GM18520 (cell line): ENCODE measurements around the gene PCDH1.
"Not testable (repeated sequence)": the region's sequence is repeated elsewhere in the genome, so short reads cannot be mapped to it uniquely, and the experiment has no call there.

Experiments used
- ATAC-seq: cut with Tn5 transposase; IDR thresholded peaks from one replicate; pipeline ENCODE4 v1.9.1; 2021; ENCODE audit not compliant: unreplicated experiment

PCDH1 gene

GRCh38 chr5:141902015-141902814 lies 24.0 kb upstream of the PCDH1 start:
- ATAC-seq: no peak

- ATAC-seq: no peak
Measured at GRCh38 chr5:141898448-141899049, 20.3 kb upstream of the PCDH1 start.

GRCh38 chr5:141897425-141897824 lies 19.2 kb upstream of the PCDH1 start:
- no peak for ATAC-seq

DNA sequence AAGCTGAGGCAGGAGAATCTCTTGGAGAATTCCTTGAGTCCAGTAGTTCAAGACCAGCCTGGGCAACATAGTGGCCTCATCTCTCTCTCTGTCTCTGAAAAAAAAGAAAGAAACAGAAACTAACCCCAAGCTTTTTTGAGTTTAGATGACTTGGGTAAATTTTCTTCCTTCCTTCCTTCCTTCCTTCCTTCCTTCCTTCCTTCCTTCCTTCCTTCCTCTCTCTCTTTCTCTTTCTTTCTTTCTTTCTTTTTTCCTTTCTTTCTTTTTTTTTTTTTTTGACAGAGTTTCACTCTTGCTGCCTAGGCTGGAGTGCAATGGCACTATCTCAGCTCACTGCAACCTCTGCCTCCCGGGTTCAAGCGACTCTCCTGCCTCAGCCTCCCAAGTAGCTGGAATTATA lies 12.2 kb upstream of the PCDH1 start:
- not testable (repeated sequence) for ATAC-seq

DNA sequence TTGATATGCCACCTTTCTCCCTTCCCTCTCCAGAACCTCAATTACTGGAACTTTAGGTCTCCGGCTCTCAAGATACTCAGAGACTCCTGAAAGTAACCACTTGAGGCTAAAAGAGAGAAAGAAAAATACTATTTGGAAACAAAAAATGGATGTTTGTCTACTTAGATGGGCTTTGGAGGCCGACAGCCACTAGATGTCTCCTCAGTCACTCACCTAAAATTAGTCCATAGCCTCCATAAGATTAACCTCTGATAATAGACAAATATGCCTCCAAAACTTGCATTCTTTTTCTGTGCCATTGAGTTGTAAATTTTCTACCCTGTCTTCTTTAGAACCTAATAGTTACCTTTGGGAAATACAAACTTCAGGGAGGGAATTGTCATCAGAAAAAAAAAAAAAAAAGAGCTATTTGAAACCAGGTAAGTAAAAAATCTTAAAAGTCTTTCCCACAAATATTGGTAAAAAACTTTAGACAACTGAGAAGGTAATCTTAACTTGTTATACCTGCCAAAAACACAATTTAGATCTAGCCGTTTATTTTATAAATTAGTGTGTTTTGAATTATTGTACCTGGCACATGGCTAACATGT lies 11.2 kb upstream of the PCDH1 start:
- ATAC-seq: no peak

GRCh38 chr5:141883892-141884318 lies 5.7 kb upstream of the PCDH1 start:
- no peak for ATAC-seq

GRCh38 chr5:141883184-141883891 lies 5.1 kb upstream of the PCDH1 start:
- ATAC-seq: no peak

DNA sequence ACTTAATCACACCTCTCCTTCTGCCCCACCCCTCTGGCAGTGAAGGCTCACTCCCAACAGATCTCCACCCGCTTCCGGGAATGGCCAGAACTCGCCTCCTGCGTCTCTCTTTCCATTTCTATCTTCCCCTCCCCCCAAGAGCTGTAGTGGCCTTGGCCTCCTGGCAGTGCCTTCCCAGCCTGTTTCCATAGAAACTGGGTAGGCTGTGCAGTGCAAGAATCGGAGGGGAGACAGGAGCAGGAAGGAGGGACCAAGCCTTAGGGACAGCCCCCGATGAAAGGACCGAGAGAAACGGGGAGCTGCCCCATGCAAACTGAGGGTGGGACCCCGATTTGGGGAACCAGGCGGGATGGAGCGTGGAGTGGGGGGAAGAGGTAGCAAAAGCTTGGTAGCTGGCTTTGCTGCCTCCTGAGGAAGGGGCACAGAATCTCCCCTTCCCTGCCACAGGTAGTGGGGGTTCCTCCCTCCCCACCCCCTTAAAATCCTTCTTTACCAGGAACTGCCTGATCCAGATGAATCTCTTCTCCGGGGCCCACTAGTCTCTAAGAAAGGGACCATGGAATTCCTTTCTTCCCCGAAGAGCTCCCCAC lies 4.5 kb upstream of the PCDH1 start:
- no peak for ATAC-seq

DNA sequence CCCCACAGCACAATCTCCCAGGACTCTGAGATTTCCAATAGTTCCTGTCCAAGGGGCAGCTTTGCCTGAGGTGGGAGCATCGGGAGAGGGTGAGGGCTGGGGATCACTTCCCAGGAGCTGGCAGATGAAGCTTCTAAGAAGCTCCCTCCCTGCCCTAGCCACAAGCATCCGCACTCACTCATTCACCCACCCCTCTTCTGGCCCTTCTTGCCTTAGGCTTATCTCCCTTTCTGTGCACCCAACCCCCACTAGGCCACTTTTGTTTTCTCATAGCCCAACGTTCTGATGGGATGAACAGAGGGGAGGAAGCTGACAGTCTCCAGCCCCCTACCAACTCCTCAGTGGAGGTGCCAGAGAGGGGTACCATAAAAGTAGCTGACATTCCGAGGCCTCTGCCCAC lies 3.7 kb upstream of the PCDH1 start:
- ATAC-seq: no peak

DNA sequence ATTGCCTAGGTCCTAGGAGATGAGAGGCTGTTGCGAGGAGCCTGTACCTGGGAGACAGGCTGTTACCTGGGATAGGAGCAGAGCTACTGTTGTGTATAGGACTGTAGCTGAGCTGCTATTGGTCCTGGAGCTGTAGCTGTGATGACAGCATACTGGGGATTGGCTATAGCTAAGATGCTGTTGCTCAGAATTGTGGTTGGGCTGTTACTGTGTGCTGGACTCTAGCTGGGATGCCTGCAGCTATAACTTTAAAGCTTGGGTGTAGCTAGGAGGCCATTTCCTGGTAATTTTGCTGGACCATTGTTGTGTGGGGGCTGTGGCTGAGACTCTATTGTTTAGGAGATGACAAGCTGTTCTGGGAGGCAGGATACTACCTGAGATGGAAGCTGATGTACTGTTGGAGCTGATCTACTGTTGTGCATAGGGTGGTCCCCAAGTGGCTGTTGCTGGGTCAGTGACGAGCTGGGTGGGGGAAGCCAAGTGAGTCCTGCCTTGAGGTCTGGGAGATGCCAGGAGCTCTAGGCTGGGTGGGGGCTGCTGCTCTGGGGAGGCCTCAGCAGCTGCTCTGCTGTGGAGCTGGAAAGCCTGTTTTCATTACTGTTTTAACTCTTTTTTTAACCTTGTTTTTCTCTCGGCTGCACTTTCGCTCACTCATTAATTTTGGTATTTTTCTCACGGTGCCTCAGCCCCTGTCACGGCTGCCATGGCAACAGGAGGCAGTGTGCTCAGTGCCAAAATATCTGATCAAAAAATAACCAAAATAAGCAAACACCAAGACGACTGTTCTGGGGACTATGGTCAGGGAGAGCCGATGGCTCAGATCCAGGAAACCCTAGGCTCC lies 3.0 kb upstream of the PCDH1 start:
- ATAC-seq: no peak

GRCh38 chr5:141879941-141880738 lies 1.9 kb upstream of the PCDH1 start:
- ATAC-seq: no peak

DNA sequence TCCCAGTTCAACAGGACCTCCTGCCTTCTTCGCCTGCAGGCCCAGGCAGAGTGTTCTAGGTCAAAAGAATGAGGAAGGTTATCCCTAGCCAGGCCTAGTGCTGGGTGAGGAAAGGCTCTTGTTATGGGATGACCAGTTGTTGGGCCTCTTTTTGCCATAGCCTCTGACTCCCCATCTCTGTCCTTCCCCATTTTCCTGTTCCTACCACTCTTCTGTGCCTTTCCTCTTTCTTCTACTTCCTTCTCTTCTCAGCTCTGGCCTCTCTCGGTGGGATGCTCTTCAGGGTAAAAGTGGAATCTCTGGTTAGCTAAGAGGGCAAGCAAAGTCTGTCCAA lies 1.2 kb upstream of the PCDH1 start:
- ATAC-seq: no peak

GRCh38 chr5:141878711-141879425 lies 658 bp upstream of the PCDH1 start:
- peak; percentile 82 for ATAC-seq

GRCh38 chr5:141877356-141878185 lies 639 bp downstream of the PCDH1 start:
- ATAC-seq: no peak

DNA sequence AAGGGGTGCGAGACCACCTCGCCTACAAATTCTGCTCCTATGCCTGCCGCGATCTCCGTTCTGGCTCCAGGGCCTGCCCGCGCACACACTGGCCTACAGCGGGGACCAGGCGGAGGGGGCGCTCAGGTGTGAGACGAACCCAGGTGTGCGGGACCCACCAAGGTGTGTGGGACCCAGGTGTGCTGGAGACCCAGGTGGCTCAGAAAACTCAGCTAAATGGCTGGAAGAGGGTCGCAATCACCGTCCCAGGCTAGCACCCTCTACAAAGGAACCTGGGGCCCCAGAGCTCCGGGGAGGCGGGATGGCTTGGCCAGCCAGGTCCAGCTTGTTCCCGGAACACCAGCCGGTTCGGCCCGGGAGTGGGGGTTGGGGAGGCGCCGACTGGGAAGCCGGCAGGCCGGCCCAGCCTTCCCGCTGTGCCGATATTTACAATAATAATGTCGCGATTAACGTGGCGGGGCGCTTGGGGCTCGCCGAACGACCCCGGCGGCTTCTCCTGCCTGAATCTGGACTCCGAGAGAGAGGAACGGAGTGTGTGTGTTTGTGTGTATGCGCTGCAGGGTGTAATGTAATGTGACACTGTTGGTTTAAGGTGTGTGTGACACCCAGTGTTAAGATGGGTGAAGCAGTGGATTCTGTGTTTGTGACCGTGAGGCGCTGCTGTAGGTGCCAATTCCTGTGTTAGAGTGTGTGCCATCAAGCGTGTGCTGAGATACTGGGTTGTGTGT lies 1.4 kb downstream of the PCDH1 start:
- no peak for ATAC-seq

DNA sequence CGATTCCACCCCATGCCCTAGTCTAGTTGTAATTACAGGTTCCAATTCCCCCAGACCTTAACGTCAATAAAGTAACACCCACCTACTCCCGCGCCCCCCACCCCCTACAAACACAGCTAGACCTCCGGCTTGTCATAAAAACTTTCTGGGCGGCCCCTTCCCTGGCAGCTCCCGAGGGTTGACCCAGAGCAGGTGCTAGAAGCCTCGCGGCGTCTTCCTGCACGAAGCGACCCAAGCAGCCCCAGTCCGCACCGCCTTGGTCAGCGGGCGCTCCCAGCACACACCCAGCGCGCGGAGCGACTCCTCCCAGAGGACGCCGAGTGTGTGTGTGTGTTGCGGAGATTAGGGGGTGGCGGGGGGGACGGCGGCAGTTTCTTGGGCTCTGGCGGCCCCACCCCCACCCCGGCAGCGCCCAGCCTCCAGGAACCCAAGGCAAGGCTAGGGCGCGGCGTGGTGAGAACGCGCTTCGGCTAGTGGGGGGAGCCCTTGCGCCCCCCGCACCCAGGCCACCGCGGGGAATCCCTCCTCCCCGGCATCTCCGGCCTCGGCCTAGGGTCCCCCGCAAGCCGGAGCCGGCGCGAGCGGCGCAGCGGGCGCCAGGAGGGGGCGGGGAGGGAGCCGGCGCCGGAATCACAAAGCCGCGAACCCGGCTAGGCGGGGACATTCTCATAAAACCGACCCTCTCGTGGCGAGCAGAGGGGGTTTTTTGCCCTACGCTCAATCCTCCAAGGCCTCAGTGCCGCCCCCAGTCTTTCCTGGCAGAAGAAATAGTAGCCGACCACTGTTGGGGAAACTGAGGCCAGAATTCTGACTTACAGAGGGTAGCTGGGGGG lies 2.2 kb downstream of the PCDH1 start:
- ATAC-seq: no peak
